ENCODE data around the gene CCDC167. TPM values are rescaled to one million over a fixed set of nuclear protein-coding genes. Genes with fewer than 3 reads are reported as not detected.

Gene CCDC167
- total and polyA plus RNA-seq, 2 of the 8 experiments (the other 6 are each of a cell fraction or from before 2014, with no cell fraction given): 11.0 to 26.5 TPM

GRCh38 chr6:37528541-37528940 is 28.8 kb upstream of the CCDC167 start:
- H2AK5ac ChIP-seq (ENCODE audit: low read depth, low read length): no peak overlapping the region
- no peak overlapping the region for H3K14ac ChIP-seq (ENCODE audit: insufficient read length)
- no peak overlapping the region for H3K4me3 ChIP-seq (ENCODE audit: extremely low read depth in 1 of 4, insufficient read depth in 2 of 4, low read depth in 3 of 4, low read length in 4 of 4)
- no peak overlapping the region for H3K4ac ChIP-seq (replicated peaks; ENCODE audit: insufficient read length, low read depth, low read length)
- FAIRE-seq (no peak), DNase-seq (ENCODE audit: low read depth in 1 of 2, low spot score in 2 of 2) (no peak)
- H3K4me2 ChIP-seq (ENCODE audit: insufficient read depth in 1 of 2, low read depth in 2 of 2, low read length in 2 of 2): no peak overlapping the region
- H3K23ac ChIP-seq (ENCODE audit: insufficient read length): no peak overlapping the region
- H3K79me1 ChIP-seq (ENCODE audit: low read depth, low read length): no peaks in the 10 kb centered on the region
- H4K20me1 ChIP-seq (replicated peaks in 1 of 2; ENCODE audit: control insufficient read depth in 1 of 2, insufficient read depth in 2 of 2, low read length in 2 of 2): peaks cover 0 to 2% of the 10 kb centered on the region in 2 experiments
- H2BK12ac ChIP-seq (ENCODE audit: low read depth, low read length): no peak overlapping the region
- CTCF ChIA-PET (ENCODE audit: partially characterized antibody): interaction anchor here (1.4 to 13.8 kb wide), 5 partner anchors 9 to 52 kb away, joined by 3 to 308 read pairs (median 6); no protein-coding TSS in a partner anchor
- POLR2A ChIA-PET (ENCODE audit: partially characterized antibody): no interaction called here
- H3K4me1 ChIP-seq (replicated peaks in 1 of 4; ENCODE audit: control insufficient read depth in 3 of 4, insufficient read depth in 4 of 4, low read length in 3 of 4): no peaks in the 10 kb centered on the region; a peak in 2 of 7 replicates
- no peaks in the 10 kb centered on the region for H3K79me2 ChIP-seq (ENCODE audit: control insufficient read depth in 1 of 2, insufficient read depth in 2 of 2, low read length in 2 of 2)
- H3K56ac ChIP-seq (replicated peaks; ENCODE audit: insufficient read length, low read depth, low read length): no peak overlapping the region
- H2BK15ac ChIP-seq (ENCODE audit: low read length): no peak overlapping the region
- H4K8ac ChIP-seq (ENCODE audit: extremely low read depth, insufficient read depth, low read length): no peak overlapping the region; the same call in 1 of the 2 replicates
- H2BK120ac ChIP-seq (replicated peaks; ENCODE audit: low read depth, low read length): no peak overlapping the region
- H2BK20ac ChIP-seq (ENCODE audit: low read length): no peak overlapping the region
- no peak overlapping the region for H2BK5ac ChIP-seq (ENCODE audit: low read depth, low read length)
- H3K18ac ChIP-seq (ENCODE audit: extremely low read depth, low read length): no peak overlapping the region
- no peak overlapping the region for H2AFZ ChIP-seq (ENCODE audit: low read length)
- H3K27ac ChIP-seq (ENCODE audit: low read depth, low read length): no peak overlapping the region
- peaks cover 3% of the 10 kb centered on the region; the same call in 1 of the 2 replicates for H3K23me2 ChIP-seq (ENCODE audit: low read depth, low read length)
- 72% methylated on average over 8 of the region's 8 CpGs; no CpG with 5 or more reads in 1 of the 2 experiments for WGBS, 2 experiments (ENCODE audit: extremely low coverage in 1 of 2, insufficient coverage in 1 of 2, insufficient read length in 1 of 2, insufficient replicate concordance in 2 of 2, low coverage in 1 of 2, low lambda C conversion rate in 2 of 2, missing lambda C conversion rate in 1 of 2)
- H4K91ac ChIP-seq (replicated peaks; ENCODE audit: insufficient read length, low read length): no peak overlapping the region
- H3K36me3 ChIP-seq (ENCODE audit: control insufficient read depth in 2 of 4, insufficient read depth in 4 of 4, low read length in 3 of 4): no peaks in the 10 kb centered on the region
- H4K5ac ChIP-seq (ENCODE audit: insufficient read length, low read depth, low read length): no peak overlapping the region
- no peaks in the 10 kb centered on the region for H3K9me3 ChIP-seq (ENCODE audit: insufficient read depth in 2 of 2, low read depth in 1 of 2, low read length in 1 of 2)
- H3K27me3 ChIP-seq (replicated peaks in 1 of 4; ENCODE audit: control insufficient read depth in 3 of 4, extremely low read depth in 1 of 4, insufficient read depth in 3 of 4, low read length in 3 of 4): peaks cover 0 to 14% (median 3%) of the 10 kb centered on the region in 4 experiments; a peak in 3 of 7 replicates
- no peak overlapping the region for H3K9ac ChIP-seq (replicated peaks in 1 of 4; ENCODE audit: extremely low read depth in 1 of 4, low read depth in 3 of 4, low read length in 3 of 4)
- no peak for TF ChIP-seq CEBPB (IDR thresholded peaks at IDR 0.05; ENCODE audit: low read depth, low read length)
- no peak for TF ChIP-seq BRCA1 (IDR thresholded peaks at IDR 0.05; ENCODE audit: low read depth, low read length)
- no peak for TF ChIP-seq SP1 (IDR thresholded peaks at IDR 0.05; ENCODE audit: low read depth, low read length)
- TF ChIP-seq EP300 (IDR thresholded peaks at IDR 0.05; ENCODE audit: borderline replicate concordance in 1 of 2, low read depth in 2 of 2, low read length in 2 of 2): no peak
- TF ChIP-seq, protein P1, sequence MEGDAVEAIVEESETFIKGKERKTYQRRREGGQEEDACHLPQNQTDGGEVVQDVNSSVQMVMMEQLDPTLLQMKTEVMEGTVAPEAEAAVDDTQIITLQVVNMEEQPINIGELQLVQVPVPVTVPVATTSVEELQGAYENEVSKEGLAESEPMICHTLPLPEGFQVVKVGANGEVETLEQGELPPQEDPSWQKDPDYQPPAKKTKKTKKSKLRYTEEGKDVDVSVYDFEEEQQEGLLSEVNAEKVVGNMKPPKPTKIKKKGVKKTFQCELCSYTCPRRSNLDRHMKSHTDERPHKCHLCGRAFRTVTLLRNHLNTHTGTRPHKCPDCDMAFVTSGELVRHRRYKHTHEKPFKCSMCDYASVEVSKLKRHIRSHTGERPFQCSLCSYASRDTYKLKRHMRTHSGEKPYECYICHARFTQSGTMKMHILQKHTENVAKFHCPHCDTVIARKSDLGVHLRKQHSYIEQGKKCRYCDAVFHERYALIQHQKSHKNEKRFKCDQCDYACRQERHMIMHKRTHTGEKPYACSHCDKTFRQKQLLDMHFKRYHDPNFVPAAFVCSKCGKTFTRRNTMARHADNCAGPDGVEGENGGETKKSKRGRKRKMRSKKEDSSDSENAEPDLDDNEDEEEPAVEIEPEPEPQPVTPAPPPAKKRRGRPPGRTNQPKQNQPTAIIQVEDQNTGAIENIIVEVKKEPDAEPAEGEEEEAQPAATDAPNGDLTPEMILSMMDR (IDR thresholded peaks at IDR 0.05; ENCODE audit: control extremely low read depth in 1 of 3, insufficient read depth in 1 of 3, low read depth in 1 of 3, low read length in 3 of 3): no peak
- TF ChIP-seq RNF2 (IDR thresholded peaks at IDR 0.05; ENCODE audit: borderline replicate concordance, low read depth, low read length, missing control alignments, poor library complexity, severe bottlenecking): no peak
- TF ChIP-seq MAX (IDR thresholded peaks at IDR 0.05): no peak
- TF ChIP-seq GTF2F1 (IDR thresholded peaks at IDR 0.05; ENCODE audit: borderline replicate concordance, low read depth, low read length): no peak
- TF ChIP-seq KDM5A (IDR thresholded peaks at IDR 0.05; ENCODE audit: low read length): no peak
- no peak for TF ChIP-seq PHF8 (conservative IDR thresholded peaks at IDR 0.05; ENCODE audit: low read depth, low read length)
- TF ChIP-seq SUZ12 (IDR thresholded peaks at IDR 0.05; ENCODE audit: low read length): no peak
